NOMO-1 treated with dmso at 0.1 percent for 144 hours (cell line): ENCODE measurements around the gene BORCS8.
"Not testable (repeated sequence)": the region's sequence is repeated elsewhere in the genome, so short reads cannot be mapped to it uniquely, and the experiment has no call there.

Experiments
- DNase-seq: peaks from one replicate; lab custom pipeline; 2025; ENCODE audit not compliant: unreplicated experiment; lab: John Stamatoyannopoulos, UW

BORCS8 gene

GRCh38 chr19:19151418-19151817 is 40.5 kb downstream of the BORCS8 start:
- no peak for DNase-seq

GRCh38 chr19:19149435-19149834 is 42.5 kb downstream of the BORCS8 start:
- DNase-seq: no peak

- not testable (repeated sequence) for DNase-seq
Observed at GRCh38 chr19:19148504-19148903, 43.4 kb downstream of the BORCS8 start.

- DNase-seq: no peak
Observed at GRCh38 chr19:19147344-19147743, 44.6 kb downstream of the BORCS8 start.

GRCh38 chr19:19146865-19147264 is 45.1 kb downstream of the BORCS8 start:
- DNase-seq: no peak

- DNase-seq: peak; percentile 26
Observed at GRCh38 chr19:19145684-19146608, 46.0 kb downstream of the BORCS8 start.

- no peak for DNase-seq
Observed at GRCh38 chr19:19145281-19145680, 46.7 kb downstream of the BORCS8 start.

- DNase-seq: no peak
Observed at GRCh38 chr19:19142347-19142746, 49.6 kb downstream of the BORCS8 start.

GRCh38 chr19:19140476-19140875 is 51.5 kb downstream of the BORCS8 start:
- DNase-seq: no peak

GRCh38 chr19:19139876-19140229 is 52.1 kb downstream of the BORCS8 start:
- no peak for DNase-seq

- peak; percentile 96 for DNase-seq
Observed at GRCh38 chr19:19138109-19138981, 53.6 kb downstream of the BORCS8 start, which contains the start of gene TMEM161A. Gene TMEM161A, minus strand, starts transcription at chr19:19138478. Its CDS starts 50 bp downstream, at chr19:19138428.

GRCh38 chr19:19137556-19138108 is 54.3 kb downstream of the BORCS8 start:
- DNase-seq: no peak

- not testable (repeated sequence) for DNase-seq
Observed at GRCh38 chr19:19135713-19136112, 56.2 kb downstream of the BORCS8 start.

GRCh38 chr19:19134687-19135158 is 57.2 kb downstream of the BORCS8 start:
- no peak for DNase-seq

- no peak for DNase-seq
Observed at GRCh38 chr19:19133985-19134384, 58.0 kb downstream of the BORCS8 start.

GRCh38 chr19:19132912-19133311 is 59.0 kb downstream of the BORCS8 start:
- DNase-seq: no peak

GRCh38 chr19:19131989-19132388 is 60.0 kb downstream of the BORCS8 start:
- DNase-seq: no peak
